Spleen (tissue), 11 donors: Measurements from ENCODE around the gene SNX9. TPM values are rescaled to one million over a fixed set of nuclear protein-coding genes. Genes with fewer than 3 reads are reported as not detected.

ENCODE experiments used
- DNase-seq: peaks from one replicate; pipeline ENCODE4 v3.0.0-alpha.2; 2020
- H3K27ac ChIP-seq, 8 donors: fragments of 200-600 bp; sonication (generic) in 7 of 8; 1 replicate in 4 of 8; 2 replicates in 4 of 8; pipeline versions ENCODE4 v1.5.0 to v1.8.0; 2016 to 2021; ENCODE audit warnings: inconsistent platforms in 4 of 8, mild to moderate bottlenecking in 4 of 8, moderate library complexity in 1 of 8
- H3K27me3 ChIP-seq, 7 donors: fragments of 200-600 bp; sonication (generic) in 6 of 7; replicated peaks in 1 of 7; 1 replicate in 4 of 7; 2 replicates in 3 of 7; pipeline versions ENCODE4 v1.5.0 to v1.8.0; 2016 to 2021; ENCODE audit warnings: inconsistent platforms in 3 of 7, mild to moderate bottlenecking in 1 of 7
- H3K36me3 ChIP-seq, 6 donors: fragments of 200-600 bp; sonication (generic) in 5 of 6; 1 replicate in 4 of 6; 2 replicates in 2 of 6; pipeline versions ENCODE4 v1.5.0 to v1.8.0; 2016 to 2021; ENCODE audit warnings: inconsistent platforms in 2 of 6
- H3K4me1 ChIP-seq, 6 donors: fragments of 200-600 bp; sonication (generic) in 5 of 6; 1 replicate in 3 of 6; 2 replicates in 3 of 6; pipeline versions ENCODE4 v1.5.0 to v1.8.0; 2016 to 2021; ENCODE audit warnings: inconsistent platforms in 3 of 6
- H3K4me3 ChIP-seq, 8 donors: fragments of 200-600 bp; sonication (generic) in 7 of 8; 1 replicate in 4 of 8; 2 replicates in 4 of 8; pipeline versions ENCODE4 v1.5.0 to v1.8.0; 2016 to 2021; ENCODE audit warnings: inconsistent platforms in 4 of 8, mild to moderate bottlenecking in 4 of 8, moderate library complexity in 2 of 8
- H3K9me3 ChIP-seq, 8 donors: fragments of 200-600 bp; sonication (generic) in 7 of 8; 1 replicate in 4 of 8; 2 replicates in 4 of 8; pipeline versions ENCODE4 v1.5.0 to v1.8.0; 2016 to 2021; ENCODE audit warnings: inconsistent platforms in 4 of 8
- POLR2A ChIP-seq, 3 donors: fragments of 450-650 bp; IDR thresholded peaks; one replicate each; pipeline ENCODE4 v1.5.1; 2017; ENCODE audit warnings: antibody characterized with exemption in 3 of 3, mild to moderate bottlenecking in 1 of 3
- POLR2AphosphoS5 ChIP-seq, 3 donors: sonication (generic); formaldehyde crosslinking; IDR thresholded peaks; one replicate each; pipeline ENCODE4 v1.5.1; 2017; ENCODE audit warnings: antibody characterized with exemption in 3 of 3
- WGBS, 5 donors: extraction: QIAGEN DNeasy Blood & Tissue Kit in 3 of 5; methylation state at CpG; one replicate each; pipeline versions ENCODE4 v1.1.5 to v1.1.7; 2013 to 2018; 5-methylcytosine and 5-hydroxymethylcytosine counted together
- intact Hi-C: fragments of 100-400 bp; cut with DNase I; formaldehyde crosslinking; loops from one replicate; pipeline ENCODE4 v1.15.0; 2023; ENCODE audit warnings: low total_unique reads
- polyA plus RNA-seq, 3 donors: library from polyadenylated mRNA; stranded (reverse); fragments of 200-250 nt; gene quantifications; one replicate each; pipeline ENCODE4 v1.2.1, GENCODE V29; 2013
- total RNA-seq, 7 donors: library from RNA; depleted of rRNA in 3 of 7; stranded (reverse); fragments of >200 nt in 3 of 7; fragmentation: NEBNext Ultra II Directional in 4 of 7; extraction: Animal tissue kit (Norgen Biotek cat#: 25700) in 4 of 7; gene quantifications; one replicate each; pipeline versions ENCODE4 v1.1.0 to v1.2.1, GENCODE V29; 2016 to 2021
- TF ChIP-seq, protein P1 (sequence below), 11 experiments: fragments of 200-600 bp in 7 of 11; fragments of 450-650 bp in 4 of 11; sonication (generic) in 4 of 11; IDR thresholded peaks in 8 of 11; conservative IDR thresholded peaks in 3 of 11; 1 replicate in 7 of 11; 2 replicates in 4 of 11; pipeline versions ENCODE4 v1.4.0 to v1.8.0; 2016 to 2021; ENCODE audit warnings: antibody characterized with exemption in 11 of 11, inconsistent platforms in 4 of 11, mild to moderate bottlenecking in 1 of 11
- donor health status: healthy with polysubstance abuse.
- donor health status: DM: no; HTN: no; CAD: no; lungs with moderate emphysema.
- donor health status: DM: no; HTN: no; CAD: no.
- donor health status: Bipolar disorder and iron deficiency.
- donor health status: healthy.
- donor health status: DM: no; HTN: no; CAD: no.
- donor health status: DM: yes; HTN: yes; CAD: no.

SNX9 gene
- total and polyA plus RNA-seq, 10 donors = 18.9 to 42.5 (median 31.8) TPM

DNA sequence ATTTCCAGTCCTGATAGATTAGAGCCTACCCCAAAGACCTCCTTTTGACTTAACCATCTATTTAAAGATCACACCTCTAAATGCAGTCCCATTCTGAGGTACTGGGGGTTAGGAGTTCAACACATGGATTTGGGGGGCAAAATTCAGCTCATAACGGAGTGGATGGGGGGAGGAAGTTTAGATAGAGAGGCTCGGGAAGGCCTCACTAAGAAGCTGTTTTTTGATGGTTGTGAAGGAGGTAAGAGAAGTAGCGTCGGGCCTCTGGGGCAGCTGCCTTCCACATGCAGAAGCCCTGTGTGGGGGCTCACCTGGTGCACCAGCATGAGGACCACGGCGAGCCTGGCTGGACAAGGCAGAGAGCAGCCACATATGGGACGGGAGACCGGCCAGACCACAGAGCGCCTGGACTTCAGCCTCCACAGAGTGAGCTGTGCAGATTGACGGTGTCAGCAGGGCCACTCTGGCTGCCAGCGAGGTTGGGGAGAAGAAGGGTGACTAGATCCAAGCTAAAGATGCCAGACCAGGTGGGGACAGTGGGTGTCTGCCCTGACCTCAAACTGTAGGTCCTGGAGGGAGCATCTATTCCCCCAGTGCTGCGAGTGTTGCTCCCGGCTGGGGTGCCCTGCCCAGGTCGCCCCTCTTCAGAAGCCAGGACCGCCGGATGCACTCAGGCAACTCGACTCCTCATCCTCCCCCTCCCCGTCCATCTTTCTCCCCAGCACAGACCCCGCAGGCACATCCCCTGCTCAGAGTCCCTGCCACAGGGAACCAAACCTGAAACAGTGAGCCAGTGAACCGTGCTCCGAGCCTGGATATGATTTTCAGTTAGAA lies 153.5 kb downstream of the SNX9 start:
- peaks cover 0 to 27% (median 8%) of the 10 kb centered on the region in 6 donors for H3K4me1 ChIP-seq
- intact Hi-C loops = no loop called here
- H3K4me3 ChIP-seq = no peak overlapping the region
- no peaks in the 10 kb centered on the region for H3K9me3 ChIP-seq
- H3K27me3 ChIP-seq = peaks cover 0 to 8% (median 0%) of the 10 kb centered on the region in 7 donors
- H3K27ac ChIP-seq = no peak overlapping the region
- H3K36me3 ChIP-seq = no peaks in the 10 kb centered on the region
- DNase-seq = no peak
- TF ChIP-seq POLR2AphosphoS5 (IDR thresholded peaks at IDR 0.05) (no peak), POLR2A (IDR thresholded peaks at IDR 0.05) (no peak)
- TF ChIP-seq, protein P1, sequence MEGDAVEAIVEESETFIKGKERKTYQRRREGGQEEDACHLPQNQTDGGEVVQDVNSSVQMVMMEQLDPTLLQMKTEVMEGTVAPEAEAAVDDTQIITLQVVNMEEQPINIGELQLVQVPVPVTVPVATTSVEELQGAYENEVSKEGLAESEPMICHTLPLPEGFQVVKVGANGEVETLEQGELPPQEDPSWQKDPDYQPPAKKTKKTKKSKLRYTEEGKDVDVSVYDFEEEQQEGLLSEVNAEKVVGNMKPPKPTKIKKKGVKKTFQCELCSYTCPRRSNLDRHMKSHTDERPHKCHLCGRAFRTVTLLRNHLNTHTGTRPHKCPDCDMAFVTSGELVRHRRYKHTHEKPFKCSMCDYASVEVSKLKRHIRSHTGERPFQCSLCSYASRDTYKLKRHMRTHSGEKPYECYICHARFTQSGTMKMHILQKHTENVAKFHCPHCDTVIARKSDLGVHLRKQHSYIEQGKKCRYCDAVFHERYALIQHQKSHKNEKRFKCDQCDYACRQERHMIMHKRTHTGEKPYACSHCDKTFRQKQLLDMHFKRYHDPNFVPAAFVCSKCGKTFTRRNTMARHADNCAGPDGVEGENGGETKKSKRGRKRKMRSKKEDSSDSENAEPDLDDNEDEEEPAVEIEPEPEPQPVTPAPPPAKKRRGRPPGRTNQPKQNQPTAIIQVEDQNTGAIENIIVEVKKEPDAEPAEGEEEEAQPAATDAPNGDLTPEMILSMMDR (IDR thresholded peaks at IDR 0.05 in 8 of 11, conservative IDR thresholded peaks at IDR 0.05 in 3 of 11) = no peak
- WGBS, 5 donors = 90 to 96% (median 95%) methylated on average over 21 of the region's 21 CpGs

DNA sequence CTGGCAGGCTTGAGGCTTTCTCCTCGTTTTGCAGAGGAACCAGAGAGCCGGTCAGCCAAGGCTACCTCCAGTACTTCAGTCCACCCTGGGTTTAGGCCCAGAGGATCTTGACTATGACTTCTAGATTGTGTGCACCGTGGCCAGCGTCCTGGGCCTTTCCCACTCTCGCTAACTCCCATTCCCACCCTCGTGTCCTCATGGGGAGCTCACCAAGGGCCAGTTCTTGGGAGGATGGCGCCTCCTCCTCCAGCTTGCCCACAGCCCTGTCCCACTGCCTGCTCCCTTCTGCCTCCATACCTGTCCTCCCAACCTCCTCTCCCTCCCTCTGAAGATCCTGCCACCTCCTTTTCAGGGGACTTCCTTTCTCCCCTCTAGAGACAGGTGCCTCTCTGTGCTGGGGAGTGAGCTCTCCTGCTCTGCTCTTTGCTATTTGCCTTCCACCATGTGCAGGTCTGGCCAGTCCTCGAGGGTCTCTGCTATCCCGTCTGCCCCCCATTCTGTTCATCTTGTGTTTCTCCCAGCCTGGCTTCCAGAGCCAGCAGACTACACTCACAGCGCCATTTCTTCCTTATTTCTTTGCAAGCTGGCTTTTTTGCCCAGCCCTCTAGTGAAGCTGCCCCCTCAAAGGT lies 154.2 kb downstream of the SNX9 start:
- 86 to 94% (median 88%) methylated on average over 10 of the region's 10 CpGs for WGBS, 5 donors
- no peak for DNase-seq
- Histone ChIP-seq H3K27me3 (peaks cover 0 to 15% (median 0%) of the 10 kb centered on the region in 7 donors), H3K4me1 (peaks cover 0 to 35% (median 11%) of the 10 kb centered on the region in 6 donors), H3K27ac (no peak overlapping the region), H3K9me3 (no peaks in the 10 kb centered on the region), H3K36me3 (no peaks in the 10 kb centered on the region), H3K4me3 (no peak overlapping the region)
- intact Hi-C loops = no loop called here
- TF ChIP-seq POLR2AphosphoS5 (IDR thresholded peaks at IDR 0.05) (no peak), POLR2A (IDR thresholded peaks at IDR 0.05) (no peak)
- TF ChIP-seq, protein P1 (IDR thresholded peaks at IDR 0.05 in 8 of 11, conservative IDR thresholded peaks at IDR 0.05 in 3 of 11) = no peak

DNA sequence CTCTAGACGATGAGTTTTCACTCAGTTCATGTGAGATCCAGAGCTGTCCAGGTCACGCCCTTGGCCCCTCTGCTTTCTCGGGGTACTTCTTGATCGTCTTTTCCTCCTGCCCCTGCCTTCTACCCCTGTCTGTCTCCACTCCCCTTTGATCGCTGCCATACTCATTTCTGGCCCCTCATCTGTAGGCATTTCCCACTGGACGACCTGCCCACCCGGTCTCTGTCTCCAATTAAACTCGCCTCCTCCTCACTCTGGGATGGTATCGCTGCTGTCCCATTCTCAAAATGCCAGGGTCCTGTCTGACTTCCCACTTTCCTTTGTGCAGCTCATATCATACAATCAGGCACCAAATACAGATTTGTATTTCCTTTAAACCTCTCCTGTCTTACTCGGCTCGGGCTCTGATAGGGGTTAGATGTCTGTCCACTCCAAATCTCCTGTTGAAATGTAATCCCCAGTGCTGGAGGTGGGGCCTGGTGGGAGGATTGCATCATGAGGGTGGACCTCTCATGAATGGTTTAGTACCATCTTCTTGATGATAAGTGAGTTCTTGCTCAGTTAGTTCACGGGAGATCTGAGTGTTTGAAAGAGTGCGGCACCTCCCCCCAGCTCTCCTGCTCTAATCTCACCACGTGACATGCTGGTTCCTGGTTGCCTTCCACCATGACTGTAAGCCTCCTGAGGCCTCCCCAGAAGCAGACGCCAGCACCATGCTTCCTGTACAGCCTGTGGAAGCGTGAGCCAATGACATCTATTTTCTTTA lies 155.2 kb downstream of the SNX9 start:
- H3K4me3 ChIP-seq = no peak overlapping the region
- 73 to 84% (median 81%) methylated on average over 16 of the region's 16 CpGs for WGBS, 5 donors
- no peaks in the 10 kb centered on the region for H3K9me3 ChIP-seq
- H3K36me3 ChIP-seq = no peaks in the 10 kb centered on the region
- peaks cover 6 to 44% (median 20%) of the 10 kb centered on the region in 6 donors for H3K4me1 ChIP-seq
- no peak for DNase-seq
- no peak for TF ChIP-seq POLR2A (IDR thresholded peaks at IDR 0.05)
- TF ChIP-seq, protein P1 (IDR thresholded peaks at IDR 0.05 in 8 of 11, conservative IDR thresholded peaks at IDR 0.05 in 3 of 11) = no peak
- TF ChIP-seq POLR2AphosphoS5 (IDR thresholded peaks at IDR 0.05) = no peak
- H3K27ac ChIP-seq = no peak overlapping the region
- H3K27me3 ChIP-seq = peaks cover 0 to 16% (median 0%) of the 10 kb centered on the region in 7 donors
- intact Hi-C loops = no loop called here
